GM18508 (cell line): ENCODE measurements around the gene MYL12A.
"Not testable (repeated sequence)": the region's sequence is repeated elsewhere in the genome, so short reads cannot be mapped to it uniquely, and the experiment has no call there.

ENCODE experiments used
- ATAC-seq: cut with Tn5 transposase; IDR thresholded peaks from one replicate; pipeline ENCODE4 v1.9.1; 2021; ENCODE audit warnings: moderate number of reproducible peaks; ENCODE audit not compliant: insufficient read depth, unreplicated experiment

MYL12A gene

GRCh38 chr18:3251963-3252277 lies 4.3 kb downstream of the MYL12A start:
- no peak for ATAC-seq

GRCh38 chr18:3252843-3253242 lies 5.2 kb downstream of the MYL12A start:
- no peak for ATAC-seq

GRCh38 chr18:3254725-3255124 lies 7.1 kb downstream of the MYL12A start:
- no peak for ATAC-seq

GRCh38 chr18:3255611-3256165 lies 8.1 kb downstream of the MYL12A start:
- no peak for ATAC-seq

GRCh38 chr18:3256693-3257626 lies 9.4 kb downstream of the MYL12A start:
- ATAC-seq = no peak

GRCh38 chr18:3257627-3258120 lies 10.1 kb downstream of the MYL12A start:
- no peak for ATAC-seq

GRCh38 chr18:3260995-3261372 lies 13.4 kb downstream of the MYL12A start:
- no peak for ATAC-seq

- peak; percentile 59 for ATAC-seq
Measured at GRCh38 chr18:3261373-3262233, 14.0 kb downstream of the MYL12A start, which contains the start of gene MYL12B. TSS of gene MYL12B (plus strand) at chr18:3262133. CDS start at chr18:3272899, 10,766 bp downstream.

GRCh38 chr18:3262234-3263131 lies 14.9 kb downstream of the MYL12A start:
- peak; percentile 12 for ATAC-seq

- no peak for ATAC-seq
Measured at GRCh38 chr18:3263132-3263700, 15.6 kb downstream of the MYL12A start.

- ATAC-seq = no peak
Measured at GRCh38 chr18:3264362-3264761, 16.8 kb downstream of the MYL12A start.

- ATAC-seq = no peak
Measured at GRCh38 chr18:3265564-3266033, 18.0 kb downstream of the MYL12A start.

- no peak for ATAC-seq
Measured at GRCh38 chr18:3266062-3266608, 18.5 kb downstream of the MYL12A start.

GRCh38 chr18:3268306-3268705 lies 20.7 kb downstream of the MYL12A start:
- no peak for ATAC-seq

GRCh38 chr18:3269241-3269913 lies 21.8 kb downstream of the MYL12A start:
- ATAC-seq = no peak

- no peak for ATAC-seq
Measured at GRCh38 chr18:3269914-3270299, 22.3 kb downstream of the MYL12A start.

- ATAC-seq = no peak
Measured at GRCh38 chr18:3273042-3273441, 25.4 kb downstream of the MYL12A start.

GRCh38 chr18:3277643-3278213 lies 30.1 kb downstream of the MYL12A start:
- not testable (repeated sequence) for ATAC-seq
